HG02981 (cell line): ENCODE measurements around the gene SARS1.

Experiments used
- ATAC-seq: cut with Tn5 transposase; IDR thresholded peaks from one replicate; pipeline ENCODE4 v1.9.1; 2021; ENCODE audit warnings: mild to moderate bottlenecking, moderate library complexity; ENCODE audit not compliant: unreplicated experiment

The SARS1 gene

GRCh38 chr1:109248797-109249629 lies 35.3 kb downstream of the SARS1 start, which contains the start of gene CELSR2:
CELSR2 (plus strand) TSS chr1:109249539; CDS start chr1:109250080, 541 bp downstream.
- ATAC-seq = peak; percentile 80

GRCh38 chr1:109249654-109250401 lies 36.1 kb downstream of the SARS1 start:
- ATAC-seq = peak; percentile 19

GRCh38 chr1:109250454-109251276 lies 36.9 kb downstream of the SARS1 start:
- ATAC-seq = no peak

- ATAC-seq = no peak
Observed at GRCh38 chr1:109251277-109252166, 37.8 kb downstream of the SARS1 start.

- no peak for ATAC-seq
Observed at GRCh38 chr1:109252167-109252892, 38.6 kb downstream of the SARS1 start.

GRCh38 chr1:109252893-109253802 lies 39.4 kb downstream of the SARS1 start:
- no peak for ATAC-seq

GRCh38 chr1:109253803-109254620 lies 40.3 kb downstream of the SARS1 start:
- ATAC-seq = no peak

- ATAC-seq = no peak
Observed at GRCh38 chr1:109254621-109255096, 40.9 kb downstream of the SARS1 start.

GRCh38 chr1:109255097-109255651 lies 41.5 kb downstream of the SARS1 start:
- ATAC-seq = no peak

- ATAC-seq = no peak
Observed at GRCh38 chr1:109255678-109256077, 42.0 kb downstream of the SARS1 start.

- no peak for ATAC-seq
Observed at GRCh38 chr1:109256085-109256484, 42.4 kb downstream of the SARS1 start.

- no peak for ATAC-seq
Observed at GRCh38 chr1:109256971-109257681, 43.4 kb downstream of the SARS1 start.

- no peak for ATAC-seq
Observed at GRCh38 chr1:109257682-109258421, 44.1 kb downstream of the SARS1 start.

- ATAC-seq = no peak
Observed at GRCh38 chr1:109258481-109259466, 45.1 kb downstream of the SARS1 start.
